Heart left ventricle (tissue), 13 donors: ENCODE data around the gene DPAGT1.

Experiments
- POLR2A ChIP-seq, 2 donors: fragments of 450-650 bp; IDR thresholded peaks; one replicate each; pipeline ENCODE4 v1.6.1; 2017; ENCODE audit warnings: antibody characterized with exemption in 2 of 2, mild to moderate bottlenecking in 2 of 2, moderate library complexity in 2 of 2
- TF ChIP-seq, protein P1 (sequence below), 12 donors: fragments of 200-600 bp; sonication (generic) in 4 of 12; IDR thresholded peaks; one replicate each; pipeline versions ENCODE4 v1.5.0 to v1.8.0; 2018 to 2022; ENCODE audit warnings: antibody characterized with exemption in 12 of 12, mild to moderate bottlenecking in 5 of 12
- donor health status: ischemic (EF 13 %, LVEDD 7.1; RV severe dilation, severe dysfunction).
- donor health status: DM: no; HTN: yes; CAD: no.
- donor health status: DM: no; HTN: no; CAD: no.
- donor health status: ischemic (EF 25% LVEDD 6.9; RV normal size, moderate dysfunction).
- donor health status: ischemic (EF 25% LVEDD 5.7; RV mildly dilated, moderate dysfunction).
- donor health status: ischemic (EF 35%, LVEDD 5.7; RV mildly dilated, moderate dysfunction).
- donor health status: nonischemic (EF 11% LVEDD 7.7; RV severe dilation, severe dysfunction).
- donor health status: DM: yes; HTN: yes; CAD: no.
- donor health status: PGD.
- donor health status: ischemic (EF 29% LVEDD 5.4; RV normal size, mild dysfunction).
- donor health status: nonischemic (EF 23%, LVEDD 6.1; RV moderate dilation, normal function).

DNA sequence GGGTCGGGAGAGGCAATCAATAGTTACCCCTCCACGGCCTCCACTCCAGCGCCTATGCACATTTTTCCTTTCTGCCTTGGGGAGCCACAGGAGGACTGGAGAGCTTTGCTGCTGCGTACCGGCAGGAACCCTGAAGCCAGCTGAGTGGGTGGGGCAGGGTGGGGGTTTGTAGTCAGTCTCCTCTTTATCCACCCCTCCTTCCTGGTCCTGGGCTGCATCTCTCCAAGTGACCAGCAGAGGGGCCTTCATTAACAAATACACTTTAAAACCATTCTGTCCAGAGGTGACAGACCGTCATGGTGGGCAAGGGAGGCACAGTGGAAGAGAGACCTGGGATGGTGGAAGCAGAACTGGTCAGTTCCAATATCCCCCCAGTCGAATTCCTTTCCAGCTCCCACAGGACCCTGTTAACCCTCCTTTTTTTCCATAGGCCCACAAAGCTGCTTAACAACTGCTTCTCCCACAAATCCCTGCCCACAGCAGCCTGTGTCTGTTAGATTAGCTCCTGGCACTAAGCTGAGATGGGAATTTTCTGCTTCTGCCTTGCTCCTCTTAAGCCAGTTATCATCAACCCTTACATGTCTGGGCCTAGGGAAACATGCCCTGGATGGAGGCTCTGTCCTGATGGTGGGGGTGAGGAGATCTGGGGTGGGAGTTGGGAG is 43.3 kb upstream of the DPAGT1 start:
- TF ChIP-seq POLR2A (IDR thresholded peaks at IDR 0.05): no peak
- TF ChIP-seq, protein P1, sequence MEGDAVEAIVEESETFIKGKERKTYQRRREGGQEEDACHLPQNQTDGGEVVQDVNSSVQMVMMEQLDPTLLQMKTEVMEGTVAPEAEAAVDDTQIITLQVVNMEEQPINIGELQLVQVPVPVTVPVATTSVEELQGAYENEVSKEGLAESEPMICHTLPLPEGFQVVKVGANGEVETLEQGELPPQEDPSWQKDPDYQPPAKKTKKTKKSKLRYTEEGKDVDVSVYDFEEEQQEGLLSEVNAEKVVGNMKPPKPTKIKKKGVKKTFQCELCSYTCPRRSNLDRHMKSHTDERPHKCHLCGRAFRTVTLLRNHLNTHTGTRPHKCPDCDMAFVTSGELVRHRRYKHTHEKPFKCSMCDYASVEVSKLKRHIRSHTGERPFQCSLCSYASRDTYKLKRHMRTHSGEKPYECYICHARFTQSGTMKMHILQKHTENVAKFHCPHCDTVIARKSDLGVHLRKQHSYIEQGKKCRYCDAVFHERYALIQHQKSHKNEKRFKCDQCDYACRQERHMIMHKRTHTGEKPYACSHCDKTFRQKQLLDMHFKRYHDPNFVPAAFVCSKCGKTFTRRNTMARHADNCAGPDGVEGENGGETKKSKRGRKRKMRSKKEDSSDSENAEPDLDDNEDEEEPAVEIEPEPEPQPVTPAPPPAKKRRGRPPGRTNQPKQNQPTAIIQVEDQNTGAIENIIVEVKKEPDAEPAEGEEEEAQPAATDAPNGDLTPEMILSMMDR (IDR thresholded peaks at IDR 0.05): peak; percentile 46 to 72 (median 62)
